Endothelial cell of umbilical vein (primary cell): ENCODE data around the gene TMPRSS9. TPM values are rescaled to one million over a fixed set of nuclear protein-coding genes. Genes with fewer than 3 reads are reported as not detected.

Source experiments
- BruUV-seq: library from RNA; stranded (reverse); fragments of 400-500 nt; replicated peaks from 2 replicates; lab custom pipeline; 2021; lab: Mats Ljungman, UMichigan
- CTCF ChIA-PET: fragments of 300-600, 350-600 bp; sonication (Branson Sonifier 250); formaldehyde crosslinking; loops from one replicate; lab custom pipeline; 2021; ENCODE audit warnings: antibody characterized with exemption, inconsistent platforms; lab: Charles Lee
- POLR2A ChIA-PET: fragments of 300-600, 350-600 bp; sonication (Branson Sonifier 250); formaldehyde crosslinking; loops from one replicate; lab custom pipeline; 2021; ENCODE audit warnings: antibody characterized with exemption, inconsistent platforms; lab: Charles Lee
- DNase-seq: peaks from one replicate; pipeline ENCODE4 v3.0.0-alpha.2; 2011; ENCODE audit warnings: low read depth, low spot score
- FAIRE-seq: peaks from 2 replicates; lab custom pipeline; 2011; peaks lifted over from hg19 to GRCh38; lab: Jason Lieb, UNC
- H2AFZ ChIP-seq: 2 replicates; pipeline ENCODE4 v1.6.0; 2012; ENCODE audit warnings: low read depth, low read length, control low read depth, inconsistent platforms
- H3K27ac ChIP-seq: 2 replicates; pipeline ENCODE4 v1.5.1; 2011; ENCODE audit warnings: low read depth, mild to moderate bottlenecking, control low read depth, low read length, moderate library complexity; ENCODE audit not compliant: insufficient read depth
- H3K27me3 ChIP-seq, 2 experiments: 2 replicates each; pipeline versions ENCODE4 v1.6.0 to v1.6.1; 2011; ENCODE audit warnings: low read length in 2 of 2, mixed read lengths in 1 of 2; ENCODE audit not compliant: control insufficient read depth in 2 of 2, insufficient read depth in 2 of 2
- H3K36me3 ChIP-seq, 2 experiments: 2 replicates in 1 of 2; 3 replicates in 1 of 2; pipeline ENCODE4 v1.5.1; 2011; ENCODE audit warnings: low read length in 2 of 2, mild to moderate bottlenecking in 1 of 2, moderate library complexity in 1 of 2; ENCODE audit not compliant: control insufficient read depth in 2 of 2, insufficient read depth in 2 of 2; ENCODE audit errors: extremely low read depth in 1 of 2
- H3K4me1 ChIP-seq: 3 replicates; pipeline ENCODE4 v1.5.1; 2011; ENCODE audit warnings: mild to moderate bottlenecking, low read length; ENCODE audit not compliant: control insufficient read depth, insufficient read depth; ENCODE audit errors: extremely low read depth
- H3K4me2 ChIP-seq: 2 replicates; pipeline ENCODE4 v1.6.1; 2011; ENCODE audit warnings: low read length, control low read depth, mixed read lengths; ENCODE audit not compliant: insufficient read depth
- H3K4me3 ChIP-seq, 3 experiments: fragments of 200-600 bp in 1 of 3; sonication (generic), shearing (Covaris generic) in 1 of 3; replicated peaks in 1 of 3; 2 replicates each; pipeline ENCODE4 v1.5.1; 2011 to 2016; ENCODE audit warnings: control low read depth in 3 of 3, low read length in 3 of 3, mild to moderate bottlenecking in 2 of 3, inconsistent platforms in 1 of 3, low read depth in 1 of 3, moderate library complexity in 1 of 3; ENCODE audit not compliant: insufficient read depth in 1 of 3
- H3K79me2 ChIP-seq: 2 replicates; pipeline ENCODE4 v1.6.0; 2012; ENCODE audit warnings: low read length, inconsistent platforms; ENCODE audit not compliant: control insufficient read depth, insufficient read depth
- H3K9ac ChIP-seq: replicated peaks from 2 replicates; pipeline ENCODE3; 2011; ENCODE audit warnings: low read length, control low read depth; ENCODE audit not compliant: insufficient read depth; ENCODE audit errors: extremely low read depth
- H3K9me1 ChIP-seq: replicated peaks from 3 replicates; pipeline ENCODE4 v1.6.0; 2011; ENCODE audit warnings: mild to moderate bottlenecking, low read length; ENCODE audit not compliant: control insufficient read depth, insufficient read depth; ENCODE audit errors: extremely low read depth
- H3K9me3 ChIP-seq: replicated peaks from 2 replicates; pipeline ENCODE4 v1.5.1; 2012; ENCODE audit warnings: low read length, inconsistent platforms; ENCODE audit not compliant: control insufficient read depth, insufficient read depth
- H4K20me1 ChIP-seq: replicated peaks from 2 replicates; pipeline ENCODE3; 2011; ENCODE audit warnings: mild to moderate bottlenecking, low read length; ENCODE audit not compliant: control insufficient read depth, insufficient read depth; ENCODE audit errors: extremely low read depth
- MAX ChIP-seq: IDR thresholded peaks from 2 replicates; pipeline ENCODE4 v1.6.1; 2011; ENCODE audit not compliant: insufficient read depth, insufficient read length
- MYC ChIP-seq: IDR thresholded peaks from one replicate; pipeline ENCODE4 v1.6.1; 2011; ENCODE audit warnings: mild to moderate bottlenecking, low read depth, low read length
- dilution Hi-C: fragments of 300-500 bp; cut with MboI; formaldehyde crosslinking; loops from one replicate; pipeline ENCODE4 v1.15.0; 2019; ENCODE audit warnings: low sequenced_read_pairs; ENCODE audit not compliant: extremely low pct_ligation_motif_present
- intact Hi-C: fragments of 100-400 bp; cut with micrococcal nuclease; formaldehyde crosslinking; loops from one replicate; pipeline ENCODE4 v1.10.0; 2022
- microRNA-seq: library from miRNA; unstranded; fragments of <30 nt; microRNA quantifications from one replicate; pipeline ENCODE4 v1.2.0, GENCODE V29; 2021; ENCODE audit warnings: borderline number of aligned reads, borderline replicate concordance
- polyA plus RNA-seq, 4 experiments: library from polyadenylated mRNA; depleted of rRNA in 3 of 4; stranded (reverse) in 3 of 4; unstranded in 1 of 4; fragments of >200 nt; gene quantifications; 2 replicates each; pipeline versions ENCODE4 v1.2.1 to v1.2.3, GENCODE V29; 2011 to 2012; ENCODE audit warnings: missing spikeins in 1 of 4
- total RNA-seq: library from RNA; stranded (reverse); gene quantifications from 2 replicates; pipeline ENCODE4 v1.2.3, GENCODE V29; 2021

The TMPRSS9 gene
- total and polyA plus RNA-seq, 2 donors (not counting 3 experiments of a cell fraction or from before 2014, with no cell fraction given), result not detected

GRCh38 chr19:2475018-2475701, 115.1 kb downstream of the TMPRSS9 start:
- Histone ChIP-seq H3K9ac (peak overlapping the region; percentile 71), H2AFZ (peak overlapping the region; percentile 26), H3K9me1 (no peaks in the 10 kb centered on the region), H3K27me3 (no peaks in the 10 kb centered on the region), H3K4me3 (peak overlapping the region; percentile 45 to 70 (median 65)), H3K4me1 (peaks cover 19% of the 10 kb centered on the region), H3K9me3 (no peaks in the 10 kb centered on the region), H4K20me1 (no peaks in the 10 kb centered on the region), H3K4me2 (peak overlapping the region; percentile 83), H3K27ac (peak overlapping the region; percentile 86), H3K36me3 (peaks cover 5 to 7% of the 10 kb centered on the region in 2 experiments), H3K79me2 (peaks cover 34% of the 10 kb centered on the region)
- dilution Hi-C loops, result no loop called here
- FAIRE-seq (no peak), DNase-seq (peak; percentile 66)
- CTCF ChIA-PET, result interaction anchor here (0.8 to 11.2 kb wide), 11 partner anchors 9 to 161 kb away, joined by 3 to 209 read pairs (median 7); partner anchors contain the start of gene LMNB2
- no TSS peak for BruUV-seq
- POLR2A ChIA-PET, result interaction anchor here (0.6 to 5.5 kb wide), 44 partner anchors 7 to 475 kb away, joined by 3 to 253 read pairs (median 10); partner anchors contain the start of genes AP3D1, LMNB2, SGTA and TIMM13
- intact Hi-C loops, result no loop called here
- peak; percentile 31 for TF ChIP-seq MAX
- TF ChIP-seq MYC, result no peak

Small RNAs within 50 kb of the gene (microRNA-seq; reads per million reads assigned to microRNA genes)
- 1.5 reads per million for gene MIR7108

Other genes with a start within 250 kb of the TMPRSS9 start
- gene AP3D1, start 208.7 kb upstream of the TMPRSS9 start, total RNA-seq, result 137 and 143 TPM in 2 replicates
- 123 and 130 TPM in 2 replicates for gene AP3D1, start 208.7 kb upstream of the TMPRSS9 start, polyA plus RNA-seq
- gene DOT1L, start 196.3 kb upstream of the TMPRSS9 start, total RNA-seq, result 42.0 and 47.0 TPM in 2 replicates
- 7.6 and 7.7 TPM in 2 replicates for gene DOT1L, start 196.3 kb upstream of the TMPRSS9 start, polyA plus RNA-seq
- gene PLEKHJ1, start 123.9 kb upstream of the TMPRSS9 start, total RNA-seq, result 73.4 and 82.4 TPM in 2 replicates
- gene PLEKHJ1, start 123.9 kb upstream of the TMPRSS9 start, polyA plus RNA-seq, result 115 and 125 TPM in 2 replicates
- gene SF3A2, start 123.4 kb upstream of the TMPRSS9 start, total RNA-seq, result 140 and 164 TPM in 2 replicates
- 19.1 and 21.5 TPM in 2 replicates for gene SF3A2, start 123.4 kb upstream of the TMPRSS9 start, polyA plus RNA-seq
- 7.5 and 9.6 TPM in 2 replicates for gene AMH, start 110.9 kb upstream of the TMPRSS9 start, total RNA-seq
- 3.3 and 4.3 TPM in 2 replicates for gene AMH, start 110.9 kb upstream of the TMPRSS9 start, polyA plus RNA-seq
- gene JSRP1, start 103.8 kb upstream of the TMPRSS9 start, total RNA-seq, result not detected in 2 replicates
- gene JSRP1, start 103.8 kb upstream of the TMPRSS9 start, polyA plus RNA-seq, result not detected in 2 replicates
- gene PEAK3, start 78.1 kb upstream of the TMPRSS9 start, total RNA-seq, result not detected in 2 replicates
- 0.03 TPM in 1 of 2 replicates, not detected in the other for gene PEAK3, start 78.1 kb upstream of the TMPRSS9 start, polyA plus RNA-seq
- not detected in 2 replicates for gene LINGO3, start 52.1 kb upstream of the TMPRSS9 start, total RNA-seq
- not detected in 2 replicates for gene LINGO3, start 52.1 kb upstream of the TMPRSS9 start, polyA plus RNA-seq
- gene LSM7, start 31.7 kb upstream of the TMPRSS9 start, total RNA-seq, result 124 and 131 TPM in 2 replicates
- 673 and 777 TPM in 2 replicates for gene LSM7, start 31.7 kb upstream of the TMPRSS9 start, polyA plus RNA-seq
- 59.8 and 62.7 TPM in 2 replicates for gene SPPL2B, start 31.6 kb upstream of the TMPRSS9 start, total RNA-seq
- 60.7 and 72.8 TPM in 2 replicates for gene SPPL2B, start 31.6 kb upstream of the TMPRSS9 start, polyA plus RNA-seq
- gene TIMM13, start 67.3 kb downstream of the TMPRSS9 start, total RNA-seq, result 148 and 160 TPM in 2 replicates
- gene TIMM13, start 67.3 kb downstream of the TMPRSS9 start, polyA plus RNA-seq, result 154 and 217 TPM in 2 replicates
- 147 and 153 TPM in 2 replicates for gene LMNB2, start 96.7 kb downstream of the TMPRSS9 start, total RNA-seq
- gene LMNB2, start 96.7 kb downstream of the TMPRSS9 start, polyA plus RNA-seq, result 176 and 203 TPM in 2 replicates
- 61.3 and 75.9 TPM in 2 replicates for gene GADD45B, start 115.9 kb downstream of the TMPRSS9 start, total RNA-seq
- gene GADD45B, start 115.9 kb downstream of the TMPRSS9 start, polyA plus RNA-seq, result 249 and 267 TPM in 2 replicates